ENCODE data around the gene GALNT2.
A peak's percentile ranks its signal among the peaks of the same experiment; 100 is the strongest.

GALNT2 gene

GRCh38 chr1:230097370-230097769, 30.3 kb downstream of the GALNT2 start:
- no peak for DNase-seq

GRCh38 chr1:230098723-230099122, 31.7 kb downstream of the GALNT2 start:
- no peak for DNase-seq

GRCh38 chr1:230099465-230099864, 32.4 kb downstream of the GALNT2 start:
- DNase-seq, result peak; percentile 39

- DNase-seq, result no peak
These were observed 33.9 kb downstream of the GALNT2 start for GRCh38 chr1:230100932-230101331.

GRCh38 chr1:230101556-230101955, 34.5 kb downstream of the GALNT2 start:
- no peak for DNase-seq

- no peak for DNase-seq
These were observed 35.0 kb downstream of the GALNT2 start for GRCh38 chr1:230102046-230102445.

- DNase-seq, result no peak
These were observed 35.4 kb downstream of the GALNT2 start for GRCh38 chr1:230102472-230102871.

- DNase-seq, result no peak
These were observed 36.5 kb downstream of the GALNT2 start for GRCh38 chr1:230103306-230104173.

- peak; percentile 82 for DNase-seq
These were observed 37.6 kb downstream of the GALNT2 start for GRCh38 chr1:230104395-230105244.

- DNase-seq, result no peak
These were observed 38.3 kb downstream of the GALNT2 start for GRCh38 chr1:230105245-230105753.

- peak; percentile 51 for DNase-seq
These were observed 39.0 kb downstream of the GALNT2 start for GRCh38 chr1:230105754-230106625.

- DNase-seq, result no peak
These were observed 40.9 kb downstream of the GALNT2 start for GRCh38 chr1:230107941-230108340.

GRCh38 chr1:230108580-230108979, 41.5 kb downstream of the GALNT2 start:
- DNase-seq, result no peak

- DNase-seq, result no peak
These were observed 42.0 kb downstream of the GALNT2 start for GRCh38 chr1:230109066-230109465.

GRCh38 chr1:230109895-230110667, 43.0 kb downstream of the GALNT2 start:
- no peak for DNase-seq

- no peak for DNase-seq
These were observed 43.9 kb downstream of the GALNT2 start for GRCh38 chr1:230110971-230111370.

GRCh38 chr1:230112131-230112701, 45.2 kb downstream of the GALNT2 start:
- peak; percentile 63 for DNase-seq

- no peak for DNase-seq
These were observed 45.7 kb downstream of the GALNT2 start for GRCh38 chr1:230112782-230113181.

- DNase-seq, result no peak
These were observed 46.2 kb downstream of the GALNT2 start for GRCh38 chr1:230113235-230113592.

GRCh38 chr1:230113593-230114236, 46.7 kb downstream of the GALNT2 start:
- DNase-seq, result no peak

- DNase-seq, result no peak
These were observed 47.2 kb downstream of the GALNT2 start for GRCh38 chr1:230114237-230114651.

Data from hematopoietic multipotent progenitor cell treated with erythropoietin and hydrocortisone succinate and interleukin-3 and kit ligand, for 6 days (in vitro differentiated cells).